Activated CD4-positive, alpha-beta T cell treated with anti-CD3 and anti-CD28 coated beads, Interleukin-2, amount 50 U/mL, for 48 hours (primary cell): ENCODE data around the gene CALM1.

ENCODE experiments used
- DNase-seq, 2 experiments: peaks; one replicate each; pipeline ENCODE4 v3.0.0-alpha.2; 2020

CALM1 gene

DNA sequence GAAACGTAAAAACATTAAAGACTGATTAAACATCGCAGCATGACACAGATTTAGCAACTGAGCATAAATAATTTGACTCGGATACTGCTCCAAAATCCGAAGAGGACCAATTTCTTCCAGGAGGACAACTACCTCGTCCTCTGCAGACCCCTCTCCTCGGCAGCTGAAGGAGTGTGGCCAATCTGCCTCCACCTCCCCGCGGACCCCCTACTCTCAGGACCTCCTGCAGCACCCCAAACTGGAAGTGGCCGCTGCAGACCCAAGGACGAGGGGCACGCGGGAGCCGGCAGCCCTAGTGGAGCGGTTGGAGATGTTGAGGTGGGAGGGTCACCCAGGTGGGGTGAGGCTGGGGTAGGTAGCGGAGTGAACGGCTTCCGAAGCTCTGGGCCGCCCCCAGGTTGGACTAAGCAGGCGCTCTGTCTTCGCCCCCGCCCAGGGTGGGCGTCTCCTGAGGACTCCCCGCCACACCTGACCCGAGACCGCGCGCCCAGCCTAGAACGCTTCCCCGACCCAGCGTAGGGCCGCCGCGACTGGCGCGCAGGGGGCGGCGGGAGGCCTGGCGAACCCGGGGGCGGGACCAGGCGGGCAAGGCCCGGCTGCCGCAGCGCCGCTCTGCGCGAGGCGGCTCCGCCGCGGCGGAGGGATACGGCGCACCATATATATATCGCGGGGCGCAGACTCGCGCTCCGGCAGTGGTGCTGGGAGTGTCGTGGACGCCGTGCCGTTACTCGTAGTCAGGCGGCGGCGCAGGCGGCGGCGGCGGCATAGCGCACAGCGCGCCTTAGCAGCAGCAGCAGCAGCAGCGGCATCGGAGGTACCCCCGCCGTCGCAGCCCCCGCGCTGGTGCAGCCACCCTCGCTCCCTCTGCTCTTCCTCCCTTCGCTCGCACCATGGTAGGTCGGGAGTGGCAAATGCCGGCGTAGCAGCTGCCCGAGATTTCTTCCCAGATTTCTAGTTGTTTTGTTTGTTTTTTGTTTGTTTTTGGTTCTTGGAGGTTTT lies at the start of gene CALM1:
TSS of gene CALM1 (plus strand) at position 689 of the 999 bp plus-strand sequence. CDS start at position 891, 202 bp downstream.
- peak; percentile 95 to 96 for DNase-seq

DNA sequence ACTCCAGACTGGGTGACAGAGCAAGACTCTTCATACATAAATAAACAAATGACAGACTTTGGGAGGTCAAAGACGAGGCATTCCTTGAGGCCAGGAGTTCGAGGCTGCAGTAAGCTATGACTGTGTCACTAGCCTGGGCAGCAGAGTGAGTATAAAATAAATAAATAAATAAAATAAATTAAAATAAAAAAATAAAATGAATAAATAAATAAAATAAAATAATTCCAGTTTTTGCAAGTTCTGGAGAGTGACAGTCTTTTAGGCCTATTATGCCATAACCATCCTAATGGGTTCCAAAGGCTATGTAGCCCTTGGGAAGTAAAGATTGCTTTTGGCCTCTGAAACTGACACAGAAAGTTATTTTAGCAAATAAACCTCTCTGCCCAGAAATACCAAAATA lies 48.6 kb upstream of the CALM1 start:
- DNase-seq: no peak

DNA sequence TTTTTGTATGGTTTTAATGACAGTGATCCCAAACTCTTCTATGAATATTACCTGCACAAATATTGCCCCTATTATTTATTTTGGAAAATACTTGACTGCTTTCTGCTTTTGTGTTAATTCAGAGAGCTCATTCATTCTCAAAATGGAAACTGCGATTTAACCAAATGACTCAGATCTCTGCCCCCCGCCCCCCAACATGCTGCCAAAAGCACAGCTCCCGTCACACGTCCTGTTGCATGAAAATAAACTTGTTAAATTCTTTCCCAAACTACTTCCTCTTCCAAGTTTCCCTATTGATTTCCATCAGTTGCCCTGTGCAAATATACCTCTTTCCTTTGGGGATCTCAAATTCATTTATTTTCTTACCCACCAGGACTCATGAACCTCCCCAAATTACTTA lies 47.1 kb upstream of the CALM1 start:
- peak; percentile 14 to 19 for DNase-seq

DNA sequence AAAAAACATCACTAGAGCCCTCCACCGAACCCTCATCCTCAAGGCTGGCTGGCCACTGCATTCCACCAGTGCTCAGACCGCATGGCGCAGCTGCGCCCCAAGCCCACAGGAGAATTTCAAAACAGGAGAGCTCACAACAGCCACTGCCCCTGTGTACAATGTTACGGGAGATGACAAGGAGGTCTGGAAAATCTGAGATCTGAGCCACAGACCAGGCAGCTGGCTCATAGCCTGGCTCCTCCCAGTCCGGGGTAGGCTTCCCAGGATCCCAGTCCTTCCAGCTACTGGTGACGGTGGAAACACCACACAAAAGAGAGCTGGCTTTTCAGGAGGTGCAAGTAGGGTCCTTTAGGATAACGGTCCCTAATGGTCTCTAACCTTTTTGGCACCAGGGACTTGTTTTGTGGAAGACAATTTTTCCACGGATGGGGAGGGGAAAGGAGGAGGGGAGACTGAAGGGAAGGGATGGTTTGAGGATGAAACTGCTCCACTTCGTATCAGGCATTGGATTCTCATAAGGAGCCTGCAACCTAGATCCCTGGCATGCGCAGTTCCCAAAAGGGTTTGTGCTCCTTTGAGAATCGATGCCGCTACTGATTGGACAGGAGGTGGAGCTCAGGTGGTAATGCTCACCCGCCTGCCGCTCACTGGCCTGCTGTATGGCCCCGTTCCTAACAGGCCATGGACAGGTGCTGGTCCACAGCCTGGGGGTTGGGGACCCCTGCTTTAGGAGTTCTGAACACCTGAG lies 42.1 kb upstream of the CALM1 start:
- no peak for DNase-seq

DNA sequence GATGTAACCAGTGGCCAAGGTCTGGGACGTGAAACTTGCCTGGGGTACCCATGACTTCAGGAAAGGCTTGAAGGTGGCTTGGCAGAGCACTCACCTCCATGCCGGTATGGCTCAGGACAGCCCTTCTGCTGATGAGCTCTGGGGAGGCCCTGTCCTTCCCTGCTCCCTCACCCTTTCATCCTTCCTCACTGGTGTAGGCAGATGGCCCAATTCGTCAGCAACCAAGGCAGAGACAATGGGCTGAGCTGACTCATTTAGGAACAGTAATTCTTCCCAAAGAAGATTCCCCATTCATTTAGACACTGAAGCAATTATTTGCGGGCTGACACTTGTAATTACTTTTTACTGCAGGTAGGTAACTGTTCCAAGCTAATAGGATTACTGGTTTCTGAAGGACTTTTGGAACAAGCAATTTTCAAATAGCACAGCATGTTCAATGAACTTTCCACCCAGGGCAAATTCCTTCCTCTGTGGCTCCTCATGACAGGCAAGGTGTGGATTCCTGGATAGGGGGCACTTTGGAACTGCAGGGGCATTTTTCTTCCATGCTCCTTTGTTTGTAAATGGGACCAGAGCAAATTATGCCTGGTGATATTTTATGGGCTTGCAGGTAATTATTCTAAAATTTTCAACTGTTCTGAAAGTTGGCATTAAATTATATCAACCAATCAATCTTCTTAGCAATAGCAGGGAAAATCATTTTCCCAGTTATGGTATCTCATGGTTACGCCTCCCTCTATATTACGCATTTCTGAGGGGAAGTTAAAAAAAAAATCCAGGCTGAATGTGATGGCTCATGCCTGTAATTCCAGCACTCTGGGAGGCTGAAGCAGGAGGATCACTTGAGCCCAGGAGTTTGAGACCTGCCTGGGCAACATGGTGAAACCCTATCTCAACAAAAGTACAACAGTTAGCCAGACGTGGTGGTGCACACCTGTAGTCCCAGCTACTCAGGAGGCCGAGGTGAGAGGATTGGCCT lies 41.0 kb upstream of the CALM1 start:
- DNase-seq: no peak

DNA sequence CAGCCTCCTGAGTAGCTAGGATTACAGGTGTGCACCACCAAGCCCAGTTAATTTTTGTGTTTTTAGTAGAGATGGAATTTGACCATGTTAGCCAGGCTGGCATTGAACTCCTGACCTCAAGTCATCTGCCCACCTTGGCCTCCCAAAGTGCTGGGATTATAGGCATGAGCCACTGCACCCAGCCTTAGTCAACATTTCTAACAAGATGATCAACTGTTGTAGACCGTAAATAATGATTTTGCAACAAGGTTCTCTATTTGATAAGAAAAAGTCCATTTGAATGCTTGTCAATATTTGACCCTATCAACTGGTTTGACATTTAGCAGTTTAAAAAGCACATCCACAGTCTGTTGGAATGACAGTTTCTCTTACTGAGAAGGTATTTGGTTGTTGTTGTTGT lies 39.9 kb upstream of the CALM1 start:
- DNase-seq: no peak

DNA sequence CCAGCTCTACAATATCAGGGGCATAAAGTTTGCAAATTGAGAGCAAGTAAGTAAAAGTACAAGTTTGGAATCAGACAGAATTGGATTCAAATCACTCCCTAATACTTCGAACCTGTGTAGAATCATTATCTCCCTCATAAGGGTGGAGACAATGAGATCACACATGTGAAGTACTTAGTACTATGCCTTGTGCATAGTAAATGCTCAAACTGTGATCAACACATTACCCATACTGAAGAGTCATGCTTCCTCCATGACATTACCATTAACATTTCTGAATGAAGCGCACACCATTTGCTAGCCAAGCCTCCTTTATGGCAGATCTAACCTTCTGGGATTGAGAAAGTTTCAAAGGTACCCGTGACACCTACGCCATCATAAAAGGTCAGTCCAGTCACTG lies 38.5 kb upstream of the CALM1 start:
- no peak for DNase-seq

DNA sequence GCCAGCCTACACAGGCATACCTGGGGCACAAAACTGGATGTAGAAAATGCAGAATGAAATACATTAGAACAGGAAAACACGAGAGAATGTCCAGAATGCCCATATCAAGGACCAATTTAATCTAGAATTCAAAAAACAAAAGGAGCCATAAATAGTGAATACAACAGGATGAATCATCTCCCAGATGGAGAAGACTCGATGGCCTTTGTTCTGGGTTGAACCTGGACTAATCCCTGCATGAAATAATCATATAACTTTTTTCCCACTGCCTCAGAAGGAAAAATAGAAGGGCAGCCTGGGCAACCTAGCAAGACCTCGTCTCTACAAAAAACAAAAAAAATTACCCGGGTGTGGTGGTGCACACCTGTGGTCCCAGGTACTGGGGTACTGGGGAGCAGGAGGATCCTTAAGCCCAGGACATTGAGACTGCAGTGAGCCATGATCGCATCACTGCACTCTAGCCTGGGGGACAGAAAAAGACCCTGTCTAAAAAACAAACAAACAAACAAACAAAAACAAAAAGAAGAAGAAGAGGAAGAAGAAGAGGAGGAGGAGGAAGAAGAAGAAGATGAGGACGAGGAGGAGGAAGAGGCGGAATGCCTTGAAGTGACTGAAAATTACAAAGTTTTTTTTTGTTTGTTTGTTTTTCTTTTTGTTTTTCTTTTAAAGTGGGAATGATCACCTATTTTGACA lies 34.8 kb upstream of the CALM1 start:
- no peak for DNase-seq

DNA sequence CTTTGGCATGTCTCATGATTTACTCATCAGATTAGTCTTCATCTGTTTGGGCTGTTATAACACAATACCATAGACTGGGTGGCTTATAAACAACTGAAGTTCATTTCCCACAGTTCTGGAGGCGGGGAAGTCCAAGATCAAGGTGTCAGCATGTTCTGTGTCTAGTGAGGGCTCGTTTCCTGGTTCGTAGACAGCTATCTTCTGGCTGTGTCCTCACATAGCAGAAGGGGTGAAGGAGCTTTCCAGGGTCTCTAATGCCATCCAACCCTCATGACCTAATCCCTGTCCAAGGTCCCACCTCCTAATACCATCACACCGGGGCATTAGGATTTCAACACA lies 34.3 kb upstream of the CALM1 start:
- no peak for DNase-seq

DNA sequence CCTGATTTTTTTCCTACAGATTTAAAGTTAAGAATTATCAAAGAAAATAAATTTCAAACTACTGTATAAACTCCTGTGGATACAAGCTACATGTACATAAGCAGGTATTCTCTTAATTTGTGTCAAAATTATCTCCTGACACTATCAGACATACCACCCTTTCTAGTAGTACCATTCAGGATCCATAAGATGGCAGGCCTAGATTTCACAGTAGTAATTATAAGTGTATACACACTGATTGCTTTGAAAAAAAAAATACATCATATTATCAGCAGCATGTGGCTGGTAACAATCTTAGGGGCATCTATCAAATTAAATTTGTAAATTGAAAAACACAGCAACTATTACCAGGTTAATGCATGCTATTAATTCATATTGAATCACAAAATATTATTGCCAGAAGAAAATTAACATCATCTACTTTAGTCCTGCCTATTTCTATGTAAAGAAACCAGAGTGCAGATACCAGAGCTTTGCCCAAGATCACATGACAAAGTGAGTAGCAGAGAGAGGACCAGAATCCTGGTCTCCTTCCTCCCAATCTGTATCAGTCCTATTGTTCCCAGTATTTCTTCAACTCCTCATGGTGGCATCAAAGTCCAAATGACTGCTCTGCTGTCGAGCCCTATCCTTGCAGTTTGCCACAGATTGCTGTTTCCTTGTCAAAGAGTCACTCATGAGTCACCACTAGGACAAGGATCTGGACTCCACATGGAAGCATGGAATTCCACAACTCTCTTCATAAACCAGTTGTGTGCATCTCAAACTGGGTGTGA lies 27.7 kb upstream of the CALM1 start:
- DNase-seq: no peak

DNA sequence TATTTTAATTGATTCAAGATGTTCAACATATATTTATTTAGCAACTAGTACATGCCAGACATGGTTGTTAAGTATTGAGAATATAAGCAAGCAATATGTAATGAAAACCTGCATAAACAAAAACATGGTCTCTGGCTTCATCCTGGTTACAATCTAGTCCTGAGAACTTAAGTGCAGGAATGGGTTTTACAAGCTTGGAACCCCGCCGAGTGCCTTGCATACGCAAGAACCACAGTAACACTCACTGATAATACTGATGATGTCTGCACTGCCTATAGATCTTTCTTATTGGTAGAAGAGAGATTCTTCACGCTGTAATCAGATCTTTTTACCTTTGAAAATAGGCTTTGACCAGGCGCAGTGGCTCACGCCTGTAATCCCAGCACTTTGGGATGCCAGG lies 22.9 kb upstream of the CALM1 start:
- DNase-seq: no peak

DNA sequence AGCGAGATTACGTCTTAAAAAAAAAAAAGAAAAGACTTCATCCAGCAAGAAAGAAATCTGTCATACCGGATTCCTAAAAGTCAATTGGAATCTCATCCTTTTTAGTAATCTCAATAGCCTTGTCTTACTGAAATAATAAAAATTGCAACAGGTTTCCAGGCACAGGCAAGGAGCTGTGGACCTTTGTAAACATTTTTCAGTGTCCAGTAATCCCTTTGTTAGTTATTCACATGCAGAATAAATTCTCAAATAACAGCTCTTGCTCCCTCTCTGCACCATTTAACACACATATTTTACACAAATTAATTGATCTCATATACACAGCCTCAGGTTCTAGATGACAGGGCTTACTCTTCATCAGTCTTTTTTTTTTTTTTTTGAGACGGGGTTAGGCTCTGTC lies 22.0 kb upstream of the CALM1 start:
- no peak for DNase-seq

DNA sequence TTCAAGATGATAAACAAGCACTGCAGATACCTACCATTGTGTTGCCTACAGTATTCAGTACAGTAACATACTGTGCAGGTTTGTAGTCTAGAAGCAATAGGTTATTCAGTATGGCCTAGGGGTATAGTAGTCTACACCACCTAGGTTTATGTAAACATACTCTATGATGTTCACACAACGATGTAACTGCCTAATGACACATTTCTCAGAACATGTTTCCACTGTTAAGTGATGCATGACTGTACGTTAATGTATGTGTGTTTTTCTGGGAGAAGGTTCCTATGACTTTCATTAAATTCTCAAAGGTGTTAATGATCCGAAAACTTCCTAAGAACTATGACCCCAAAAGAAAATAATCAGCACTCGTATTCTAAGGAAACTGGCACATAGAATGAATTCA lies 20.9 kb upstream of the CALM1 start:
- DNase-seq: no peak

DNA sequence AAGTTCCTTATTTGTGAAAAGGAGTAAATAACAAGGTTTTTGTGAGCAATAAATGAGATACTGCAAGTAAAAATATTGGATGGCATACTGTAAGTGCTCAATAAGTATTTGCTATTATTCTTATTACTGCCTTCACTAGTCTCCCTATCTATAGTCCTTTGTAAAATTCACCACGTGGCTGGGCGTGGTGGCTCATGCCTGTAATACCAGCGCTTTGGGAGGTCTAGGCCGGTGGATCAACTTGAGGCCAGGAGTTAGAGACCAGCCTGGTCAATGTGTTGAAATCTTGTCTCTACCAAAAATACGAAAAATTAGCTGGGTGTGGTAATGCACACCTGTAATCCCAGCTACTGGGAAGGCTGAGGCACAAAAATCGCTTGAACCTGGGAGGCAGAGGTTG lies 18.6 kb upstream of the CALM1 start:
- no peak for DNase-seq

DNA sequence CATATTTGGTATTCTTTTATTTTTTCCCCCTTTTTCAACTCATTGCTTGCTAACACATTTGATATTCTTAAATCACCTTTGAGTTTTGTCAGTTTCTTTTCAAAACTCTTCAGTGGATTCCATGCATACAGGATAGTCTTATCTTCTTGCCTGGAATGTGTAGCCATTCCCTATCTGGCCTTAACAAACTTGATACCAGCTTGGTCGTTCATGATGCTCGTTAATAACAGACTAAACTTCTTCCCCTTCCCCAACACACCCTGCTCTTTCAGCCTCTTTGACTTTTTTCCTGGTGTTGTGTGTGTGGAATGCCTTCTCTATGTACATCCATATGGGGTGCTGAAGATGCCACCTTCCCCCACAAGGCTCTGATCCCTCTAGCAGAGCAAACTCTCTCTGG lies 17.7 kb upstream of the CALM1 start:
- no peak for DNase-seq

DNA sequence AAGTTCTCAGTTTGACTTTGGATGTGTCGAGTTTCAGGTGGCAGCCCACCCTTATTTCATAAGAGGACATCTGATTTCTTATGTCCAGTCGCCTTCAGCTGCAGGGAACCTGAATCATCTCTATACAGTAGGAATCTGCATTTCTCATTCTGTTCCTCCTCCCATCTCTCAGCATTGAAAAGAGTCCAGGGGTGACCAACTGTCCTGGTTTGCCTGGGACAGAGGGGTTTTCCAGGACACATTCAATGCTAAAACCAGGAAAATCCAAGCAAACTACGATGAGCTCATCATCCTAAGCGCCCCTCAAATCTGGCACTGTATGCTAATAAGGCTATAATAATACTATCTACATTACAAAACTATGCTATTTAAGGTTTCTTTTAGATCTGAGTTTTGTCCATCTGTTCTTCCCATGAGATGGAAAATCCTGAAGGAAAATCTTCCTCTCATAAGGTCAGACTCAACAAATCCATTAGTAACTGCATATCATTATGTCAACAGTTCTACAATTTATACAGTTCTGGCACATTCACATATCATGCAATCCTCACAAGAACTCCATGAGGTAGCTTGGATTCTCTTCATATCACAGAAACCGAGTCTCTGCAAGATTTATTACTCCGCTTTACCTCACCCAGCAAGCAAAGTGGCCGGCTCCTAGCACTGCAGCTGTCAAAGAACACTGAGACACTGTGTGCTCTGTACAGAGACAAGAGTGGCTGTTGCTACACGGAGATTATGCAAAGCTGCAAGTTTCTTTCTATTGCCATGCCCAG lies 15.6 kb upstream of the CALM1 start:
- no peak for DNase-seq

DNA sequence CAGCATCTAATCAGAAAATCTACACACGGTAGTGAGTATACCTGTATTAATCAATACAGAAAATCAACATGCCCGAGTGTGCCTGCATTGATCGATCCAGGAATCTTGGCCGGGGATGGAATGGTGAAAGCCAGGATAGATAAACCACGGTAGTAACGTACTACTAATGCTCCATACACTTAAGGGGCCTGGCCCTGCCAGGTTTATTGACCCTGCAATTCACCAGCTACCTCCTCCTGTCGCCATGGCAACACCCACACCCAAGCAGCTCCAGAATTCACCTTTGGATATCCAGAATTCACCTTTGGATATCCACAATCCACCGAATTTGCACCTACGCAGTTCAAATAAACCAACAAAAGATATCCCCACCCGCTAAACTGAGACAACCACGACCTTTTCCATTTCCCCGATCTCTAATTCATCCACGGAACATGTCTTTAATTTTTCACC lies 14.8 kb upstream of the CALM1 start:
- DNase-seq: peak in 1 of 2 experiments; percentile 40

DNA sequence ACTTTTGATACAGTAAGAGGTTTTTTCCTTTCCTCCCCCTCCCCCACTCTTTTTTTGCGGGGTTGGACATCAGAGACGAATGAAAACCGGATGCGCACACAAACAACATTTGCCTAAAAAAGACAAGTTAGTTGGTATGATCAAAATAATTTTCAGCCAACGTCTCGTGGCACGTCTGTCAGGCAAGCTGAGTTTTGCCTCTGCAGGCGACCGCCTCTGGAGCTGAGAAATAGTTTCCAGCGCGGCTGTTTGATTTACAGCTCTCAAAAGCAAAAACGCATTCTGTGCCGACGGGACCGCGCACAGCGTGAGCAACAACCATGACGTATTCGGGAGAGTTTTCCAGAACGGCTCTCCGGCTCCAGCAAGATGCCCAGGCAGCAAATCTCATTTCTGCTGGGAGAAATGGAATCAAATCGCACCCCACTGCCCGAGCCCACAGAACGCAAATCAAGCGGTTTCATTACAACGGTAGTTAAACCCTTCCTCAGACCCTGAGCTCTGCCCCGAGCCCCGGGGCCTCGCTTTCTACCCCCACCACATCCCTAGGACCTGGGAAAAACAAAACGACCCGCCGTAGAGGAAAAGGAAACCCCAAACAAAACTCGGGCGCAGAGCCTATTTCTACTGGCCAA lies 14.2 kb upstream of the CALM1 start:
- DNase-seq: peak; percentile 66 to 75

DNA sequence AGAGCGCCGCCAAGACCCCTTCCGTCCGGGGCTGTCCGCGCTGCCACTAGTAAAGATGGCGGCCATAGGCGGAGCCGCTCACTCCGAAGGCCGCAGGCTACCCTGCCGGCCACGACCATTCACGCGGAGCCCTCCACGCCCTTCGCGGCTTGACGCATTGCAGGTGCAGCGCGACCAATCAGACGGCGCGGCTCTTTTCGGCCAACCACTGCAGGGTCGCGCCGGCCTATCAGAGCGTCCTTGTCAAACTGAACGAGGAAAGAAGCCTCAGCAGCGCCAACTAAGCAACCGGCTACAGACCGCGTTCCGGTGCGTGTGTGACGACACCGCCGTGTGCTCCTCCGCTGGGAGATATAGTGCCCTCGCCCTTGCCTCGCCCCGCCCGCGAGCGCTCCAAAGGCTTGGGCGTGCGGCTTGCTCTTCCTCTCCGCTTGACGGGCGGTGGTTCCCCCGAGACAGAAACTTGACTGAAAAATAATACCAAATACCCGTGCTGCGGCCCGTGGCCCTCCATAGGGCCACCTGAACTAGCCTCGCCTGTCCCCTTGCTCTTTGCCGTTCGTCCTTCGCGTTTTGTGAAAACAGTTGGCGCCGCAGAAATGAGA lies 13.6 kb upstream of the CALM1 start:
- peak; percentile 97 to 98 for DNase-seq
